Measurements from ENCODE around the gene C10orf90. TPM values are rescaled to one million over a fixed set of nuclear protein-coding genes. Genes with fewer than 3 reads are reported as not detected.

The C10orf90 gene
- total RNA-seq, 1 experiment from 2014 or later, result not detected

DNA sequence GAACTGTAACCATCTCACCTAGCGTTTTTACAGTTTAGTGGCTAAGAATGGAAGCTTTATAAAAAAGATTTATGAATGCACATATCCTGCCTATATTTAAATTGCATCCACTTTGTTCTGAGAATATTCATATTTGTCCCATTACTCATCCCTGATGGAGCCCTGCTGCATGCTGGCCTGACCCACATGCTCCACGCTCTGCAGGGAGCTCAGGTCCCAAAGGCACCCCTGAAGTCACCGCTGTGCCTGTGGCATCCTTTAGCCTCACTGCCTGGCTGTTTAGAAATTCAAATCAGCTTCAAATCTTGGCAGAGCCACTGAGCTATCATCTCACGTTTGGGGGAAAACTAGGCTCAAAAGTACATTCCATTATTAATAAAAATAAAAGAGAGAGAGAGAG is 24.4 kb downstream of the C10orf90 start:
- in situ Hi-C loops (cut with HindIII; ENCODE audit: low sequenced_read_pairs), result no loop called here
- no peak for DNase-seq (ENCODE audit: low spot score)

DNA sequence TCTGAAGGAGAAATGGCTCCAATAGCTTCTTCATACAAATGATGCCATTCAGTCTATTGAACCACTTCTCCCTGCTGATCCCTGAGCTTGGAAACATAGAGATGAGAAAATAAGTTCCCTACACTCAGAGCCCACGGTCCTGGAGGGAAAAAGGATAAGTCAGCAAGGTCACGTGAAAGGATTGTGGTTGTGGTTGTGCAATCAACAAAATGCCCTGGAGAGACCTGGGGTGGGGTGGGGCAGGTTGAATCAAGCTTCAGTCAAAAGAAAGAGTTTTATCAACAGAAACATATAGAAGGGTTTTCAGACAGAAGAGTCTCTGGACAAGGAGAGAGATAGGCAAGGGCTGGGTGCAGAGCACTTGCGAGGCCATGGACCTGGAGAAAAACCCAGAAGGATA is 30.1 kb downstream of the C10orf90 start:
- no peak for DNase-seq (ENCODE audit: low spot score)
- in situ Hi-C loops (cut with HindIII; ENCODE audit: low sequenced_read_pairs), result no loop called here

DNA sequence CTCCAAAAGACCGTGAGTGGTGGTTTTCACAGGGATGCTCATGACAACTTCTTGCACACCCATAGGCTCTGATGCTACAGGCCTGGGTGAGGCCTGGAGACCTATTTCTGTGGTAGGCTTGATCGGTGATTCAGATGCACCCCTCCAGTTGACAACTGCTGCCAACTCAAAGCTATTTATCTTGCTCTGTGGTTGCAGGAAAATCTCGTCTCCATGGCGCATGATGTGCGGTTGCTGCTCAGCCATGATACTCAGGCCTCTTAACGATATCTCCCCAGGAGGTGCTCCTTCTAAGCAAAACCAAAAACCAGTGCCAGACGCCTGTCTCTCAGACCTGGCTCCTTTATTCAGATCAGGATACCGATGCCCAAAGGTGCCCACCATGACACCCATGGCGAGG is 31.4 kb downstream of the C10orf90 start:
- no peak for DNase-seq (ENCODE audit: low spot score)
- in situ Hi-C loops (cut with HindIII; ENCODE audit: low sequenced_read_pairs), result no loop called here

DNA sequence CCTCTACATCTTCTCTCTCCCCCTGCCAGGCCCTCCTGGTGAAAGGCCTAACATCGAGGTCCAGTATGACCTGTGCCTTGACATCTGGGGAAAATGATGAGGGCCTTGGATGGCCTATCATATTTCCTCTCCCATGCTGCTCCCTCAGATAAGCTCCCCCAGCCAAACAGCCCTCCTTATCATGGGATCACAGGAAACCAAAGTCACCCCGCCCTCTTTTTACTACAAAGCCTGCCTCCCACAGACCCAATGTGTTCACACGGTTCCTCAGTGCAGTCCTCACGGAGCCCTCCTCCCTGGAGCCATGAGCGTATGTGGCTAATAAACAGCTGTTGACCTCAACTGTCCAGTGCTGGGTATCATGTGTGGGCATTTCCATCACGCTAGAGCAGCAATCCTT is 32.0 kb downstream of the C10orf90 start:
- in situ Hi-C loops (cut with HindIII; ENCODE audit: low sequenced_read_pairs), result no loop called here
- DNase-seq (ENCODE audit: low spot score), result no peak

DNA sequence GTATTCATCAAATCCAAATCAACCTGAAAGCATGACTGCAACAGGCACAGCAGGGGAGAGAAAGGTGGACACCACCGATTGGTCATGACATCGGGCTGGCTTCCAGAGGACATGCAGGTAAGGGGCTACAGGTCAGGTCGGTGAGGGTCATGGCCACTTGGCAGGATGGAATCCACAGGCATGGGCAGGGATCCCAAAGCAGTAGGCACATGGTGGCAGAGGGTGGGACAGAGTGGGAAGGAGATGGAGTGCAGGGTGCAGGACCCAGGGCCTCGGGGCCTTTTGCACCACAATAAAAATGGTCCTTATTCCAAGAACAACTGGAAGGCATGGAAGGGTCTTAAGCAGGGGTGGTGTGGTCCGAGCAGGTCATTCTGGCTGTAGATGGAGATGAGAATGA is 33.0 kb downstream of the C10orf90 start:
- DNase-seq (ENCODE audit: low spot score), result no peak
- in situ Hi-C loops (cut with HindIII; ENCODE audit: low sequenced_read_pairs), result no loop called here

DNA sequence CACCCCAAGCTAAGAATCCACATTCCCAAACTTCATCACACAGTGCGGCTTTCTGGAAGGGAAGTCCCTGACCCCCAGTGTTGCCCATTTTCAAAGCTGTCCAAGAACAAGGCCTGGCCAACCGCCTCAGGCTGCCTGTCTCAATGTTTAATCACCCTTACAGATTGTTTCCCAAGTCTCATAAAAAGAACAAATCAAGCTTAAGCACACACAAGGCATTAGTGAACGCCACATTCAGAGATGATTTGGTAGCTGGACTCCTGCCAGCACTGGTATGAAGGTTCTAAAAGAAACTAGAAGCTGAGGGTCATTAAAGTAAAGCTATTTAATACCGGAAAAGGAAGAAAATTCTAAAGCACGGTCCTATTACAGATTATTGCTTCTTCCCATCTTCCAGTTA is 35.6 kb downstream of the C10orf90 start:
- in situ Hi-C loops (cut with HindIII; ENCODE audit: low sequenced_read_pairs), result no loop called here
- no peak for DNase-seq (ENCODE audit: low spot score)

DNA sequence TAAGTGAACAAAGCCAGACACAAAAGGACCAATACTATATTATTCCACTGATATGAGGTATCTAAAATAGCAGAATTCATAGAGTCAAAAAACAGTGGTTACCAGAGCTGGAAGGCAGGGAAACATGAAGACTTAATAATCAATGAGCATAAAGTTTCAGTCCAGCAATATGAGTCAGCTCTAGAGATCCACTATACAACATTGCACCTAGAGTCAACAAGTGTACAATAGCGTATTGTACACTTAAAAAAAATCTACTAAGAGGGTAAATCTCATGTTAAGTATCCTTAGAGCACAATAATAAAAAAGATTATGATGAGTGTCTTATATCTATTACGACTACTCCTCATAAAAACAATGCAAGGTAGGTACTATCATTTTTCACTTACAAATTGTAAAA is 36.1 kb downstream of the C10orf90 start:
- in situ Hi-C loops (cut with HindIII; ENCODE audit: low sequenced_read_pairs), result no loop called here
- DNase-seq (ENCODE audit: low spot score), result no peak

DNA sequence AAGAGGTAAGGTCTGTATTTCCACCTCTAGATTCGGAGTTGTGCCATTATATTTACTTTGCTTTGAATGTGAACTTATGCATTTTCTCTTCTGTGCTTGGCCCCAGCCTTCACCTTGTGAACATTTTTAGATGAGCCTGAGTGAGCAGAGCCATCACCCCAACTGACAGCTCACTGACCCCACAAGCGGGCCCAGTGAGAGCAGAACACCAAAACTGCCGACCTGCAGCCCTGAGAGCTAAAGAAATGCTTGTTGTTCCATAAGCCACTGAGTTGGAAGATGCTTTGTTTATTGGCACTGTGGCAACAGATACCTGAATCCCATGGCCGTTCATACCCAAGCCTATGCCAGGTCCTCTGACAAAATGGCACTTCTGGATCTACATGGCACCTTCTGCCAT is 37.8 kb downstream of the C10orf90 start:
- no peak for DNase-seq (ENCODE audit: low spot score)

DNA sequence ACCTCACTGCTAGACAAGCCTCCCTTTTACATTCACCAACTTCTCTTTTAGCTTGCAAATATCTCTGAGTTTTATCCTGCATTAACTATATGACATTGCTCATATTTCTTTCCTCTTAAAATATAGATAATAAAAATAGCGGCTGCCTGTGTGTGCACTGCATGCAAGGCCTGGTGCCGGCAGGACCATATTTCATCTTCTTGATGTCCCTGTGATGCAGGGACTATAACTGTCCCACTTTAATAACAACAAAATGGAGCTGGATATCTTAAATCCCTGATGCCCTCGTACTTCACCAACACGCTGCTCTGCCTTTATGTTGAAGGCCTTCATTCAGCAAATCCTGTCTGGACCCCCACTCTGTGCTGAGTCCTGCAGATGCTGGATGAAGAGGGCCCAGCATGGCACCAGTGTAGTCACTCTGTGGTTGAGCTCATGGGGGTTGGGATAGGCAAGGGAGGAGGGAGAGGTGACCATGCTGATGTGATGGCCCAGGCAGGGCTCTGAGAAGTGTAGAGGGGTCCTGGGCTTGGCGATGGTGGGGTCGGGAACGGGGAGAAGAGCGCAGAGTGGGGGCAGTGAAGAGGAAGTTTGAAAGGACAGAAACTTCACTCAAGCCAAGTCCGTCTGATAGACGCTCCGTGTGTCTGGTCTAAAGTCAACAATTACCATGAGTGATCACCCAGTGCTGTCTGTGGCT is 40.4 kb downstream of the C10orf90 start:
- in situ Hi-C loops (cut with HindIII; ENCODE audit: low sequenced_read_pairs), result no loop called here
- no peak for DNase-seq (ENCODE audit: low spot score)

More for the DNA sequence above, 37.8 kb downstream of the C10orf90 start:
- in situ Hi-C loops (cut with HindIII; ENCODE audit: low sequenced_read_pairs), result no loop called here

DNA sequence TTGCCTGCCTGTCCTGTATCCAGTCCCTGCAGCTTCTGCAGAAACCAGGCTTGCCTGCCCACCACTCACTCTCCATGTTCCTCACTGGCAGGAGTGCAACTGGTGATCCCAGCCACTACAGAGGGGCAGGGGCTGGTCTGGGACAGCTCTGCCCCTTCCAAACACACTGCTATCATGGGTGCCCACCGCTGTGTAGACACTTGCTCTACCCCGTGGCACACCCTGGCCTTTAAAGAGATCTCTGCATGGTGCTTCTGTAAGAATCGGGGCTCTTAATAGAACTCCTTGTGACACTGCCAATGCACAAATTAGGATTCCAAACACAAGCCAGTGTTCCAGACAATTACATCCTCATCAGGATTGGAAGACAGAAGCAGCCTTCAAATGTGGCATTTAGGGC is 41.7 kb downstream of the C10orf90 start:
- in situ Hi-C loops (cut with HindIII; ENCODE audit: low sequenced_read_pairs), result no loop called here
- DNase-seq (ENCODE audit: low spot score), result peak; percentile 29

DNA sequence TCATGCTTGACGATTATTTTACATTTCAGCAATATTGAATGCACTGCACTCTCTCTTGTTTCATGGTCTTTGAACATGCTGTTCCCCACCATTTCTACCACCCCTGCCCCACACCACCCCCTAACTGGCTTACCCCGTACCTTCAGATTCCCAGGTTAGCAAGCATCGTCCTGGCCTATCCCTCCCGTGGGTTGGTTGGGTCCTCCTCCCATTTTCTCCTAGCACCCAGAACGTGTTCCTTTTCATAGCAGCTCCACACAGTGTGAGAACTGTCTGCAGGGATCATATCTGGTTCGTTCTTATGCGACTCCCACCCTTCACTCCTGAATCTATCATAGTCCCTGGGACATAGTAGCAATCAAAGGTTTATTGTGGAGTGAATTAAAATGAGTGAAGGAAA is 48.6 kb downstream of the C10orf90 start:
- in situ Hi-C loops (cut with HindIII; ENCODE audit: low sequenced_read_pairs), result no loop called here
- no peak for DNase-seq (ENCODE audit: low spot score)

DNA sequence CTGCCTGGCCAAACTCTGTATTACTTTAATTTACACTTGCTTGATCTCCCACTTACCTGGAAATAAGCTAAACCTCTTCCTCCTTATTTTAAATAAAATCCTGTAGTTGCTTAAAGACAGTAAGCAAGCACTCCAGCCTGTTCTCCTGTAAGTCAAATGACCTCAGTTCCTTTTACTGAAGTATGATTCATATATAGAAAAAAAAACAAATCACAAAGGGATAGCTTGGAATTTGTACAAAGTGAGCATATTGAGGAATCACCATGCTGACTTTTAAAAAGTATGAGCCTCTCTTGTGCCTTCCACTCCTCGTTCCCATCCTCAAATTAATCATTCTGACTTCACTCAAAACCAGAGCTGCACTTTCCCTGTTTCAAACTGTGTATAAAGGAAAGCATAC is 52.0 kb downstream of the C10orf90 start:
- no peak for DNase-seq (ENCODE audit: low spot score)

DNA sequence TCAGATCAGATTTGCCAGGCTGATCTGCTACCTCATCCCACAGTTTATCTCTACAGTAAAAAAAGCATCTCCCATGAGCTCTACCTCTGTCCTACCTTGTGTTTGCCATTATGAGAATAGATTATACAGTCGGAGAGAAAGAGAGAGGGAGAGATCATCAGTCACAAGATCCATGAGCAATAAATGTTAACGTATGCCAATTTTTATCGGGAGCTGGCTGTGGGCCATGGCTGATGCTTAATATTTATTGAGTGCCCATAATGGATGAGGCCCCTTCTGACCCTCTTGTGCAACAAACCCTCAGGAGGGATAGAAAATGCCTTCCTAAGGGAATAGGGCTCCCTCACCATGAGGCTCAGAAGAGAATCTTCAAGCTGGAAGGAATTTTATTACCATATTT is 52.8 kb downstream of the C10orf90 start:
- no peak for DNase-seq (ENCODE audit: low spot score)
- in situ Hi-C loops (cut with HindIII; ENCODE audit: low sequenced_read_pairs), result no loop called here

More for the DNA sequence above, 52.0 kb downstream of the C10orf90 start:
- in situ Hi-C loops (cut with HindIII; ENCODE audit: low sequenced_read_pairs), result no loop called here

DNA sequence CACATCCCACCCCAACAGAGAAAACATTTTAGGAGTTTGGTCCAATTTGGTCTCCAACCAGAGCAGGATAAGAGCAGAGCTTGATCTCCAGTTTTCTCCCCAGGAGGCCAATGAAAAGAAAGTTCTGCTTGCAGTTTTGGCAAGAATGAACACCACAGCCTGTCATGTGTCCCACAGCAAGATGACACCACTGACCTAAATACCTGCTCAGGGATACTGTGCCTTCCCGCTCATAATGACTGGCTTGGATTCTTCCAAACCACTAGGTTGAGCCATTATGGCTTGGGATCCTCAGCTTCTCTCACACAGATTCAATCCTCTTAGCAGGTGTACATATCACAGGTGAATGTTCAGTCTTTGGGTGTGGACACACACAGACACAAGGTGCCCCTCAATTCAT is 53.3 kb downstream of the C10orf90 start:
- no peak for DNase-seq (ENCODE audit: low spot score)
- in situ Hi-C loops (cut with HindIII; ENCODE audit: low sequenced_read_pairs), result no loop called here

DNA sequence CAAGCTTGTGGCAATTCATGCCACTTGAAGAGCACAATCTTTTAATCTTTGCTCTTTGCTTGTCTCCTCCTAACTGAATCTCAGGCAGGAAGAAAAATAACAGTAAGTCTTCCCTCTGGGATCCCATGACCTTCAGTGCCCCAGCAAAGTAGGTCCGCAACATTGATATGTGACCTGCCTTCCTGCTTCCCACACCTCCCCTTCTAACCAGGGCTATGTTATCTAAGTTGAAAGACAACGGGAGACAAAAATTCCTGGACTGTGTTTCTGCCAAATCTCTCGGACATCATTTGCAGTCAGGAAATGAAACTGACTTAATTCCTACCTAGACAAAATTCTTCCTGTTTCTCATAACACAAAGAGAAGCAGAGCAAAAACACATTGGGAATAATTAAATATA is 53.8 kb downstream of the C10orf90 start:
- no peak for DNase-seq (ENCODE audit: low spot score)
- in situ Hi-C loops (cut with HindIII; ENCODE audit: low sequenced_read_pairs), result no loop called here

DNA sequence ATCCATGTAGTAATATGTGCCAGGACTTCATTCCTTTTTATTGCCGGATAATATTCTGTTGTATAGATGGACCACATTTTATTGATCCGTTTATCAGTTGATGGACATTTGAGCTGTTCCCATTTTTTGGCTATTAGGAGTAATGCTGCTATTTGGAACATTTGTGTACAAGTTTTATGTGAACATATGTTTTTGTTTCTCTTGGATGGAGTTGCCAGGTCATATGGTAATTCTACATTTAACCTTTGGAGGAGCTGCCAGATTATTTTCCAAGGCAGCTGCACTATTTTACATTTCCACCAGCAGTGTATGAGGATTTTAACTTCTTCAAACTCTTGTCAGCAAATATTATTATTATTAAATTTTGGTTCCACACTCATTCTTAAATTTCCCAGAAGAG is 59.2 kb downstream of the C10orf90 start:
- DNase-seq (ENCODE audit: low spot score), result no peak
- in situ Hi-C loops (cut with HindIII; ENCODE audit: low sequenced_read_pairs), result no loop called here

DNA sequence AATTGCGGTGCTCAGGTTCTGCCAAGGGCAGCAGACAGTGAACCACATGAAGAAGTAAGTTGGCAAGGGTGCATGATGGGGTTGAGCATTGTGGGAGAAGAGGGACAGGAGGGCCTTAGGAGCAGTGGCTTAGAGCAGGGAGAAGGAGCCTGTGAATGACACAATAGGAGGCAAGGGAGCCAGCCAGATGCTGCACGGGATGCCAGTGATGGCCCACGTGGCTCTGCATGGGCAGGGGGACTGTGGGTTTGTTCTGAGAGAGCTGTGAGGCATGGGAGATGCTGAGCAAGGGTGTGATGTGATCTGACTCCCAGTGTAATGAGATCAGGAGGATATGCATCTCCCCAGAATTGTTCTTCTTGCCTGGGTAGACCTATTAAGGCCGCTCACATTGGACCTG is 60.9 kb downstream of the C10orf90 start:
- in situ Hi-C loops (cut with HindIII; ENCODE audit: low sequenced_read_pairs), result no loop called here
- no peak for DNase-seq (ENCODE audit: low spot score)

DNA sequence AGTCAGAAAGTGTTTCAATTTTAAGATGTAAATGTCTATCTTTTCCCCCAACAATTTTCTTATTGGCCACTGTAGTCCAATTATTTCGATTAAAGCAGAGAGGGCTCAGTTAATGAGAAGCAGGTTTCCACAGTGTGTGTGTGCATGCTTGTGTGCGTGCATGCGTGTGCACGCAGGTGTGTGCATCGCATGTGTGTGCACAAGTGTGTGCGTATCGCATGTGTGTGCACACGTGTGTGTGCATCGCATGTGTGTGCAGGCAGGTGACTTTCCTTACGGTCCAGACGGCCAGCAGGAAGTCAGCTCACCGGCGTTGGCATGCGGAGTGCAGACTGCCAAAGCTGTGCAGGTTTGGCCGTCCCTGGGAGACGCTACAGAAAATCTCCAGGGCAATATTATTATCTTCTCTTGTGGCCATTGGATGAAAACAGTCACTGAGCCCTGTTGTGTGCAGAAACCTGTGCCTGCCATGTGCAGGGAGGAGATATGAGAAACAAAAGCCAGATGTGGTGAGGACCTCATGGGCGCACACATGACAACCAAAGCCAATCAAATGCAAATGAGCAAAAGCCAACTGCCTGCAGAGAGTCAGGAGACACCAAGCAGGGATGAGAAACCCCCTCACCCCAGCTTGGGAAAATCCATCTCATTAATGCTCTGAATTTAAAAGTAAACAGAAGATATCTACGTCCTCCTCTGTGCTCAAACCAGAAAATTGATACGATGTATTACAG is 70.4 kb downstream of the C10orf90 start:
- no peak for DNase-seq (ENCODE audit: low spot score)
- in situ Hi-C loops (cut with HindIII; ENCODE audit: low sequenced_read_pairs), result no loop called here

DNA sequence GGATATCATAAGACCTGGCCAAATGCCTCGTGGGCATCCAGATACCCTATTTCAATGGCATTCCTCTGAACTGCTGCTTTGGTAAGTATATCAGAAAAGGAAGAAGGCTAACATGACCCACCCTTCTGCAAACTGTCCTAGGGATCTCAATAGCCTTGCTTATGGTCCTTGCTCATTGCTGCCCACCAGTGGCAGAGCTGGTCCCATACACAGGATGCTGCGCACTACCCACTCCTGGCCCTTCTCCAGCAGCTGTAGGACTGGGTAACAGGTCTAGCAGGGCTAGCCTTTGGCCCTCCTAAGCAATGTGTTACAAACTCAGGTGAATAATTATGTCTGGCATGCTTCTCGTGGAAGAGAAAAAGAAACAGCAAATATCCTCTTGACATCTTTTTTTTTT is 72.5 kb downstream of the C10orf90 start:
- in situ Hi-C loops (cut with HindIII; ENCODE audit: low sequenced_read_pairs), result no loop called here
- peak; percentile 2 for DNase-seq (ENCODE audit: low spot score)

DNA sequence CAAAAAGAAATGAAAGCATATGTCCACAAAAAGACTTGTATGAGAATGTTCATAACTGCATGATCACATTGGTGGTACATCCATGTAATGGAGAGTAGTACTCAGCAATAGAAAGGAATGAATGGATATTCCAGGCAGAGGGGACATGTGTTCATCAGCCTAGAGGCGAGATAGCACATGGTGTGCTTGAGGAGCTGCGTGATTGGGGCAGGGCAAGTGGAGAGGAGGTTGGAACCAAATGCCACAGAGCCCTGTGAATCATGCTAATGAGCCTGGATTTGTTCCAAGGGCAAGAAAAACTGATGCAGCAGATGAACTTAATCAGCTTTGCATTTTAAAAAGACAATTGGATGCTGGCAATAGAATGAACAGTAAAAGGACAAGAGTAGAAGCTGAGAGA is 73.3 kb downstream of the C10orf90 start:
- no peak for DNase-seq (ENCODE audit: low spot score)
- in situ Hi-C loops (cut with HindIII; ENCODE audit: low sequenced_read_pairs), result no loop called here

DNA sequence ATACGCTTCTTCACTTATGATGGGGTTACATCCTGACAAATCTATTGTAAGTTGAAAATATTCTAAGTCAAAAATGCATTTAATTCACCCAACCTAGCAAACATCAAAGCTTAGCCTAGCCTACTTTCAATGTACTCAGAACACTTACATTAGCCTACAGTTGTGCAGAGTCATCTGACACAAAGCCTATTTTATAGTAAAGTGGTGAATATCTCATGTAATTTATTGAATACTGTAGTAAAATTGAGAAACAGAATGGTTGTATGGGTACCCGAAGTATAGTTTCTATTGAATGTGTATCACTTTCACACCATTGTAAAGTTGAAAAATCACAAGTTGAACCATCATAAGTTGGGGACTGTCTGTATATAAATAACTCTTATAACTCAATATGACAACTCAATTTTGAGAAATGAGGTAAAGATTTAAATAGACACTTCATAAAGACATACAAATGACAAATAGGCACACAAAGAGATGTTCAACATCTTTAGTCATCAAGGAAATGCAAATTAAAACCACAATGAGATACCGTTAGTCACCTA is 73.9 kb downstream of the C10orf90 start:
- DNase-seq (ENCODE audit: low spot score), result no peak
- in situ Hi-C loops (cut with HindIII; ENCODE audit: low sequenced_read_pairs), result no loop called here

Measured in G401 (cell line).